Measurements from ENCODE around the gene NCOA1. TPM values are rescaled to one million over a fixed set of nuclear protein-coding genes. Genes with fewer than 3 reads are reported as not detected.

Gene NCOA1
- total RNA-seq, result 10 to 100 TPM; 42.3 to 66.9 (median 47.4) TPM

DNA sequence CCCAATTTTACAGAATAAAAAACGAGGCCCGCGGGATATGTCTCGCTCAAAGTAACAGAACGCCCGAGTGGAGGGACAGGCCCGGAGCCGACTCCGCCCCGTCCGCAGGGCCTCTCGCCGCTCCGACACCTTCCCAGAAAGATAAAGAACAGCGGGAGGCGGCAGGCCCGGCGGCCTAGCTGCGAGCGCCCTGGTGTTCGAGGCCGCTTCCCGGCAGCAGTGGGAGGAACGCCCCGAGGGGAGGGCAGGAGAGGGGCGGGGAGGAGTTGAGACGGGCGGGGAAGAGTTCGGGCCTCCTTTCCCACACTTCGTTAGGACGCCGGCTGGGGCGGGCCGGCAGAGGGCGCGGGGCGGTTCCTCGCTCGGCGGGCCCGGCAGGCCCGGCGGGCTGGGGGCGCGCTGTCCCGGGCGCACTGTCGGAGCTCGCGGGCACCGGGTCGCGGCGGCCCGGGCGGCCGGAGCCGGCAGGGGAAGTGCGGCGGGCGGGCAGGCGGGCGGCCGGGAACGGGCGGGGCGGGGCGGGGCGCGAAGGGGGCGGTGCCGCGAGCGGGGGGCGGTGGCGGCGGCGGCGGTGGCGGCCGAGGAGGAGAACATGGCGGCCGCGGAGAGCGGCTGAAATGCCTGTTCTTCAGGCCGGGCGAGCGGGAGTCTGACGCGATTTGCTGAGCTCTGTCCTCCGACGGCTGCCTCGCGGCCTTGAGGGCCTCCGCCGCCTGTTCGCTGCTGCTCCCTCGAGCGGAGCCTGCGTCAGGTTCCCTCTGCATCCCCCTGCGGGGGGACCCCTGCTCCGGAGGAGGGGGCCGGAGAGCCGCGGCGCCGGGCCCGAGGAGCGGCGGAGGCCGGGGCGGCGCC lies at the start of gene NCOA1:
NCOA1 (plus strand) TSS at position 565 of the 852 bp plus-strand sequence. CDS start 167,424 bp downstream, outside the sequence.
- H3K4me3 ChIP-seq, result peak within 1 kb of the TSS; percentile 83 to 96
- 0% methylated on average over 6 of the region's 113 CpGs; no CpG with 5 or more reads in 1 of the 2 donors for whole genome bisulfite sequencing, 2 donors (ENCODE audit: low coverage in 1 of 2)
- no peaks in the 10 kb centered on the region for H3K27me3 ChIP-seq
- H3K36me3 ChIP-seq, result no peaks in the 10 kb centered on the region
- H3K27ac ChIP-seq, result peak within 1 kb of the TSS; percentile 87 to 96 (median 93)
- peaks cover 0 to 50% (median 0%) of the 10 kb centered on the region in 3 donors for H3K4me1 ChIP-seq
- H3K9me3 ChIP-seq, result no peaks in the 10 kb centered on the region
- TF ChIP-seq EP300 (IDR thresholded peaks at IDR 0.05) (no peak), POLR2A (IDR thresholded peaks at IDR 0.05) (peak; percentile 12 to 38), POLR2AphosphoS5 (IDR thresholded peaks at IDR 0.05) (peak; percentile 86)
- TF ChIP-seq, protein P1, sequence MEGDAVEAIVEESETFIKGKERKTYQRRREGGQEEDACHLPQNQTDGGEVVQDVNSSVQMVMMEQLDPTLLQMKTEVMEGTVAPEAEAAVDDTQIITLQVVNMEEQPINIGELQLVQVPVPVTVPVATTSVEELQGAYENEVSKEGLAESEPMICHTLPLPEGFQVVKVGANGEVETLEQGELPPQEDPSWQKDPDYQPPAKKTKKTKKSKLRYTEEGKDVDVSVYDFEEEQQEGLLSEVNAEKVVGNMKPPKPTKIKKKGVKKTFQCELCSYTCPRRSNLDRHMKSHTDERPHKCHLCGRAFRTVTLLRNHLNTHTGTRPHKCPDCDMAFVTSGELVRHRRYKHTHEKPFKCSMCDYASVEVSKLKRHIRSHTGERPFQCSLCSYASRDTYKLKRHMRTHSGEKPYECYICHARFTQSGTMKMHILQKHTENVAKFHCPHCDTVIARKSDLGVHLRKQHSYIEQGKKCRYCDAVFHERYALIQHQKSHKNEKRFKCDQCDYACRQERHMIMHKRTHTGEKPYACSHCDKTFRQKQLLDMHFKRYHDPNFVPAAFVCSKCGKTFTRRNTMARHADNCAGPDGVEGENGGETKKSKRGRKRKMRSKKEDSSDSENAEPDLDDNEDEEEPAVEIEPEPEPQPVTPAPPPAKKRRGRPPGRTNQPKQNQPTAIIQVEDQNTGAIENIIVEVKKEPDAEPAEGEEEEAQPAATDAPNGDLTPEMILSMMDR (IDR thresholded peaks at IDR 0.05), result peak in 3 of 4 experiments; percentile 24 to 34 (median 31)
- ATAC-seq, result peak; percentile 96

DNA sequence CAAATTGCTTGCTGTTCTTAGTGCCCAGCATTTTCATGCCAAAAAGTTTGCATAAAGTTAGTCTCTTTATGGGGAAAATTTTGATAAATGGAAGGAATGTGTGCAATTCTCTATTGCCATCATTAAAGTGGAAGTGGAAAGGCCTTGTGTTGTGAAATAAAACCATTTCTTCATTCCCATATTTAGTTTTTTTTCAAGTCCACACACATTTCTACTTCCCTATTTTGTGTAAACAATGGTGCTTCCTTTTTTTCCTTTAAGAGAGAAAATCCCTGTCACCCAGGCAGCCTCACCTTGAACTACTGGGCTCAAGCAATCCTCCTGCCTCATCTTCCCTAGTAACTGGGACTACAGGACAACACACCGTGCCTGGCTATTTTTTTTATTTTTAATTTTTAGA lies 42.3 kb upstream of the NCOA1 start:
- Histone ChIP-seq H3K4me3 (no peak overlapping the region), H3K4me1 (peaks cover 6 to 15% (median 7%) of the 10 kb centered on the region in 3 donors), H3K36me3 (no peaks in the 10 kb centered on the region), H3K27ac (no peak overlapping the region), H3K27me3 (no peaks in the 10 kb centered on the region), H3K9me3 (peaks cover 0 to 10% (median 0%) of the 10 kb centered on the region in 3 donors)
- ATAC-seq, result no peak
- 100% methylated on average over 1 of the region's 1 CpG; no CpG with 5 or more reads in 1 of the 2 donors for WGBS, 2 donors (ENCODE audit: low coverage in 1 of 2)
- TF ChIP-seq POLR2AphosphoS5 (IDR thresholded peaks at IDR 0.05) (no peak), POLR2A (IDR thresholded peaks at IDR 0.05) (no peak), EP300 (IDR thresholded peaks at IDR 0.05) (no peak)
- TF ChIP-seq, protein P1 (IDR thresholded peaks at IDR 0.05), result no peak

DNA sequence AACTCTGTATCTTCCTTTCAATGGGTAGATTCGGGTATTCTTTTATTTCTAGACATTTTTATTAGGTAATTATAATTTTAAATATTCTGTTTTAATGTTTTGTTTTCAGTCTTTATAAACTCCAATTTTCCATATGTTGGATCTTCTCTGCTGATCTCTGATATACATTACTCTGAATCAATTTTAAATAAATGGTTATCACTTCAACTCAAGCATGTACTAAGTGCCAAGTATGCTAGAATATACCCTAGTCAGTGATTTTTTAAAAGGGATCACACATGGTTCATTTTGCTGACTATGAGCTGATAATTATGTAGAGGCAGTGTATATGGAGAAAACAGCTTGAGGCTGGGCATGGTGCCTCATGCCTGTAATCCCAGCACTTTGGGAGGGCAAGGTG lies 41.7 kb upstream of the NCOA1 start:
- Histone ChIP-seq H3K36me3 (no peaks in the 10 kb centered on the region), H3K4me3 (no peak overlapping the region), H3K4me1 (peaks cover 6 to 20% (median 9%) of the 10 kb centered on the region in 3 donors), H3K27ac (no peak overlapping the region), H3K9me3 (peaks cover 0 to 10% (median 0%) of the 10 kb centered on the region in 3 donors), H3K27me3 (no peaks in the 10 kb centered on the region)
- 57 to 67% methylated on average over 1 of the region's 1 CpG for WGBS, 2 donors (ENCODE audit: low coverage in 1 of 2)
- no peak for ATAC-seq
- no peak for TF ChIP-seq EP300 (IDR thresholded peaks at IDR 0.05)
- no peak for TF ChIP-seq POLR2A (IDR thresholded peaks at IDR 0.05)
- no peak for TF ChIP-seq POLR2AphosphoS5 (IDR thresholded peaks at IDR 0.05)
- TF ChIP-seq, protein P1 (IDR thresholded peaks at IDR 0.05), result no peak

DNA sequence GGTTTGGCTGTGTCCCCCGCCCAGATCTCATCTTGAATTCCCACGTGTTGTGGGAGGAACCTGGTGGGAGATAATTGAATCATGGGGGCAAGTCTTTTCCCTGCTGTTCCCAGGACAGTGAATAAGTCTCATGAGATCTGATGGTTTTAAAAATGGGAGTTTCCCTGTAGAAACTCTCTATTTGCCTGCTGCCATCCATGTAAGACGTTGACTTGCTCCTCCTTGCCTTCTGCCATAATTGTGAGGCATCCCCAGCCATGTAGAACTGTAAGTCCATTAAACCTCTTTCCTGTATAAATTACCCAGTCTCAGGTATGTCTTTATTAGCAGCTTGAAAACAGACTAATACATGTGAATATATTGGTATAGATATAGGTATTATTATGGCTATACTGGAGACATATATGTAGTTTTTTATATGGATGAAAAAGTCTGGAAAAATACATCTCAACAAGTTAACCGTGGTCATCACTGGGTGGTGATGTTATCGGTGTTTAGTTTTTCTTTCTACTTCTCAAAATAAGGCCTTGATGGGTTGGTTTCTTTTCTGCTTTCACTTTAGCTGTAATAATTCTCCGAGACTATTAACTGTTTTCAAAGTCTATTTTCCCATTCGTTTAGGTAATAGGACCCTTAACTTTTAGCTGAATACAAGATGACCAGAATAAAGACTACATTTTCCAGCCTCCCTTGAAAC lies 39.1 kb upstream of the NCOA1 start:
- H3K9me3 ChIP-seq, result peaks cover 0 to 10% (median 0%) of the 10 kb centered on the region in 3 donors
- WGBS, 2 donors (ENCODE audit: low coverage in 1 of 2), result 68 to 74% methylated on average over 7 of the region's 7 CpGs
- H3K4me3 ChIP-seq, result no peak overlapping the region
- no peaks in the 10 kb centered on the region for H3K27me3 ChIP-seq
- no peaks in the 10 kb centered on the region for H3K36me3 ChIP-seq
- peak overlapping the region in 2 of 4 donors; percentile 3 to 27 for H3K27ac ChIP-seq
- TF ChIP-seq POLR2A (IDR thresholded peaks at IDR 0.05) (no peak), EP300 (IDR thresholded peaks at IDR 0.05) (no peak), POLR2AphosphoS5 (IDR thresholded peaks at IDR 0.05) (no peak)
- TF ChIP-seq, protein P1 (IDR thresholded peaks at IDR 0.05), result no peak
- H3K4me1 ChIP-seq, result peaks cover 6 to 40% (median 12%) of the 10 kb centered on the region in 3 donors
- no peak for ATAC-seq

All from gastroesophageal sphincter (tissue), 4 donors.